ENCODE measurements around the gene MLIP.
"Not testable (repeated sequence)": the region's sequence is repeated elsewhere in the genome, so short reads cannot be mapped to it uniquely, and the experiment has no call there.

Gene MLIP

GRCh38 chr6:54248319-54248718 lies 137.1 kb downstream of the MLIP start:
- H3K4me3 ChIP-seq (ENCODE audit: low read depth, low read length) = no peak overlapping the region
- no peak for TF ChIP-seq CTCF (IDR thresholded peaks at IDR 0.05; ENCODE audit: insufficient read depth, low read depth, low read length, missing control alignments)
- no peak for DNase-seq (ENCODE audit: low read depth)

DNA sequence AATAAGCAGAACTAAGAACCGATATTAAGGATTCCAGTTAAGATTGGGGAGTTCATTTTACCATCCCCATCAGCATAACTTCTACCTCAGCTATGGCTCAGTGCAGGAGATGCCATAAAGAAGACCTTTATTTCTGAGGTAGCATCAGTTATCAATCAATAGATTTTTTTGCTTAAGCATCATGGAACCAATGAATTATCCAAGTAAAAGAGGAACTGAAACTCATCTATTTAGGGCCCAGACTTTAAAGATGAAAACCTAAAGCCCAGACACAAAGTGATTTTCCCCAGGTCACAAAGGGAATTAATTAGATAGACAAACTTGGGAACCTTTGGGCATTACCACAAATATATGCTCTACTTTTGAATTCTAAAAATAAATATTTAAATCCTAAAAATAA lies 137.8 kb downstream of the MLIP start:
- no peak overlapping the region for H3K4me3 ChIP-seq (ENCODE audit: low read depth, low read length)
- DNase-seq (ENCODE audit: low read depth) = no peak
- TF ChIP-seq CTCF (IDR thresholded peaks at IDR 0.05; ENCODE audit: insufficient read depth, low read depth, low read length, missing control alignments) = no peak

- H3K4me3 ChIP-seq (ENCODE audit: low read depth, low read length); DNase-seq (ENCODE audit: low read depth): not testable (repeated sequence)
Measured at GRCh38 chr6:54249812-54250211, 138.6 kb downstream of the MLIP start.

DNA sequence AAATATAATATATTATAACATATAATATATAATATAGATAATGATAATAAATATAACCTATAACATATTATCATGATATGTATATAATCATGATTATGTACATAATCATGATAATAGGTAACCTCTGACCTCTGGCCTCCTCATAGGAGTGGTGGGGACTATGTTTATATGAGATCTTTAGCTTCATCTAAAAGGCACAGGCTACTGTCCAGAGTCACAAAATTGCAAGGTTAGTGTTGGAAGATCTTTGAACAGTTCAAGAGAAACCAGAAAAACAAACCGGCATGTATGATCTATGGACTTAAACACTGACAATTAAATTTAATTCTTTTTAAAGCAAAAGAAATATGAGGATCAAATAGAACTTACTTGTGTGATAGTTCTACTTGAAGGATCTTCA lies 141.3 kb downstream of the MLIP start:
- TF ChIP-seq CTCF (IDR thresholded peaks at IDR 0.05; ENCODE audit: insufficient read depth, low read depth, low read length, missing control alignments) = no peak
- DNase-seq (ENCODE audit: low read depth) = no peak
- H3K4me3 ChIP-seq (ENCODE audit: low read depth, low read length) = no peak overlapping the region

GRCh38 chr6:54252916-54253315 lies 141.7 kb downstream of the MLIP start:
- no peak for TF ChIP-seq CTCF (IDR thresholded peaks at IDR 0.05; ENCODE audit: insufficient read depth, low read depth, low read length, missing control alignments)
- no peak for DNase-seq (ENCODE audit: low read depth)
- no peak overlapping the region for H3K4me3 ChIP-seq (ENCODE audit: low read depth, low read length)

GRCh38 chr6:54254886-54255285 lies 143.6 kb downstream of the MLIP start:
- no peak overlapping the region for H3K4me3 ChIP-seq (ENCODE audit: low read depth, low read length)
- no peak for TF ChIP-seq CTCF (IDR thresholded peaks at IDR 0.05; ENCODE audit: insufficient read depth, low read depth, low read length, missing control alignments)
- DNase-seq (ENCODE audit: low read depth) = no peak

DNA sequence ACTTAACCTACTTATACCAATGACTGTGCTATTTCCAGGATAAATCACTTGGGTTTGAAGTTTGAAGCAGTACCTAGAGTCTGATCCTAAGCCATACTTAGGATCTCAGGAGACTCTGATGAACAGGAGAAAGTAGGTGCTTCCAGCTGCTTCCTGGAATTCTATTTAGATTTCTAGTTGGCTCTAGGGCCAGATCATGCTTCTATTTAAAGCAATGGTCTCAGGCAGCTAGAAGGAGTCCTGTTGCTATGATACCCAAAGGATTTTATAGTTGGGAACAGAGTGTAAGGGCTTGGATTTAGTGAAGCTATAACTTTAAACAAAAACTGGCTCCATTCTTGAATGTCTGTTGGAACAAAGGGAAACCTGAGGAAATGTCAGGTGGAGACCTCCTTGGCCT lies 144.6 kb downstream of the MLIP start:
- H3K4me3 ChIP-seq (ENCODE audit: low read depth, low read length) = no peak overlapping the region
- no peak for TF ChIP-seq CTCF (IDR thresholded peaks at IDR 0.05; ENCODE audit: insufficient read depth, low read depth, low read length, missing control alignments)
- no peak for DNase-seq (ENCODE audit: low read depth)

GRCh38 chr6:54260025-54260424 lies 148.8 kb downstream of the MLIP start:
- no peak for TF ChIP-seq CTCF (IDR thresholded peaks at IDR 0.05; ENCODE audit: insufficient read depth, low read depth, low read length, missing control alignments)
- no peak overlapping the region for H3K4me3 ChIP-seq (ENCODE audit: low read depth, low read length)
- DNase-seq (ENCODE audit: low read depth) = no peak
